ENCODE data around the gene KCTD2.
"Not testable (repeated sequence)": the region's sequence is repeated elsewhere in the genome, so short reads cannot be mapped to it uniquely, and the experiment has no call there.

The KCTD2 gene

DNA sequence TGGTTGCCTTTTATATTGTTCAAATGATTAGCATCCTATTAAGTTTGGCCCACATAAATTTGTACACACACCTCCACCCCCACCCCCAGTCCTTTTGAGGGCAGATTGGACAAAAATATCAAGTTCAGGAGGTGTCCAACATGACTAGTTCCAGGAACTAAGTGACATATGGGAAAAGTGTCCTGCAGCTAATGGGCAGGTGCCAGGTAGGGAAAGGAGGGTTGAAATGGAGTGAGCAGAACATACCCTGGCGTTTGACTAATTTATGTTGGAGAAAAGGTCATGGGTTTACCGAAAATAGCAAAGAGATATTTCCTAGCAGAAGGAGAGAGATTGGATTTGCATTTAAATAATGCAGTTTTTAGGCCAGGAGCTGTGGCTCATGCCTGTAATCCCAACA lies 4.9 kb downstream of the KCTD2 start:
- no peak for DNase-seq

DNA sequence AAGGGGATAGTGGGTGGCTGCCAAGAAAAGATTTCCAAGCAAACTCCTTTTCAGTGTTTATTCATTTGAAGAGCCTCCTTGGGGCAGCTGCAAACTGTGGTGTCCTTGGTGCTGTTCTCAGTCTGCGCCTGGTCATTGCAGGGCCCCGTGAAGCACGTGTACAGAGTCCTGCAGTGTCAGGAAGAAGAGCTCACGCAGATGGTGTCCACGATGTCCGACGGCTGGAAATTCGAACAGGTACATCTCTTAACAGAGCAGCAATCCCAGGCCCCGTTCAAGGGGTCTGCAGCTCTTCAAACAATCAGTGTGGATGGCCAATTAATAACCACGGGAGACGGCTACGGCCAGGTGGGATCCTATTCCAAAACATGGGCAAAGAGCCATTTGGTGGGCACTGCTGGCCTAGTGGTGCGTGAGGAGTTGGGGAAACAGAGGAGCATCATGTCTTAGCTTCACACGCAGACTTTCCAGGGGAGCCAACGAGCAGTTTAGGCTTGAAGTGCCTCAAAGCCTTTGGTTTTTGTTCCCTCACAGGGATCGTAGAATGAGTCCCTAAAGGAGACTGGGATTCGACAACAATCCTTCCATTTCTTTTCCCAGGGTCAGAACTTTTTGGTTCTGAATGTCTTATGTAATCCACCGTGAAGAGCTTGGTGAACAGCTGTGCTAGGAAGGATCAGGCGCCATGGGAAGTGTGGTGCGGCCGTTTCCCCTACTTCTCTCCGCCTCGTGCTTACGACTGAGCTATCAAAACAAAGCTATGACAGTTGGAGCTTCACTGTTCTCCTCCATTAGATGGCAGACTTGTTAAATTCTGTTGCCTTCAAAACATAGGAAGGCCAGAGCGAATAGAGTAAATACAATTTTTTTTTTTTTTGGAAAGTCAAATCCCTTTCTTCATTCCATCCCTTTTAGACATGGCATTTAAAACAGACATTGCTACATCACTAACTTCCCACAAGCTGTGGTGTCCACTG lies 12.6 kb downstream of the KCTD2 start:
- peak; percentile 19 for DNase-seq

DNA sequence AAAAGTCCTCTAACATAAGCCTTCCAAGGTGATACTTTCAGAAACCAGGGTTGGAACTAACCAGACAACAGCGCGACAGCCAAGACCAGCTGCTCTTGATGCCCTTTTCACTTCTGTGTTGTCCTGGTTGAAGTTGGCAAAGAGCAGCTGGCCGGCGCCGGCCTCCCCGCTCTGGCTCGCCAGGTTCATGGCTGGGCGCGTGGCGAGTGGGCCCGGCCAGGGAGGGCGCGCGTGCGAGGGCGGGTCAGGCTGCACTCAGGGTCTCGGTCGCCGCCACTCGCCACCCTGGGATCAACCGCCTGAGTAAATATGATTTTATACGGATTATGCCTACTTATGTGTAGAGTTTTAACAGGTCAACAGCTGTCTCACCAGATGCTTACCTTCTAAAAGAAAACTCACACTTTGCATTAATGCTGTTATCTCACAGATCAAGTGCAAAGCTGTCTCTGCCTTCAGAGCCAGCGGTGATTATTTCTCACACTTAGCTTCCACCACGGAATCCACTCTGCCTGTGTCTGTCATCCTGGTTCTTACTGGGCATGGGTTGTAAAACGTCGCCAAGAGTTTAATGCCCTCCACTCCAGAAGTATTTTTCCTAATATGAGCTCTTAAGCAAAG lies 13.5 kb downstream of the KCTD2 start:
- no peak for DNase-seq

DNA sequence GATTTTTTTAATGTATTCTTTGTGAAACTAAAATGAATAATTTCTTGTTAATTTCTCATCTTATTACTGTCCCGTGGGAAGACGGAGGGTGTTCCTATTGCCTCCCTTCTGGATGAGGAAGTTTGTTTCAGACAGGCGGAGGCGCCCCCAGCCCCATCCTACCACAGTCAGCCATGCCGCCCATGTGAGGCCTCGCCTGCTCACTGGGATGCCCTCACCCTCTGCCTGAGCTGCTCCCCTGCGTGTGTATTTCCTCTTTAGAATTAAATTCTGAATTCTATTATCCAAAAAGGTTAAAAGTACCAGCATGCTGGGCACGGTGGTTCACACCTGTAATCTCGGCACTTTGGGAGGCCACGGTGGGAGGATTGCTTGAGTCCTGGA lies 14.0 kb downstream of the KCTD2 start:
- no peak for DNase-seq

DNA sequence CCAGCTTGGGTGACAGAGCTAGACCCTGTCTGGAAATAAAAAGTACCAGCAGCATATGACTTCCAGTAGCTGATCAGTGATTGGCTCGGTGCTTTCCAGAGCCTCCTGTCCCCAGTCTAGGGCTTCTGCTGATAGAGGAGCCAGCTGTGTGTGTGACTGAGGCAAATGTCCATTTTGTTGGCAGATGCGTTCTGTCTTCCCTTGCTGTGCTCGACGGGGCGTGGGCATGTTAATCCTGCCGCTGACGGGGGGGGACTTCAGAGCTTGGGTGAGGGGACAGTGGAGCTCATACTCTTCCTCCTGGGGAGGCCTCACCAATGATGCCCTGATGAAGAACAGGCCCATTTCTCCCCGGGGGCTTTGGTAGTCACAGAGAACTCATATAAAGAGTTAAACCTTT lies 14.6 kb downstream of the KCTD2 start:
- no peak for DNase-seq

DNA sequence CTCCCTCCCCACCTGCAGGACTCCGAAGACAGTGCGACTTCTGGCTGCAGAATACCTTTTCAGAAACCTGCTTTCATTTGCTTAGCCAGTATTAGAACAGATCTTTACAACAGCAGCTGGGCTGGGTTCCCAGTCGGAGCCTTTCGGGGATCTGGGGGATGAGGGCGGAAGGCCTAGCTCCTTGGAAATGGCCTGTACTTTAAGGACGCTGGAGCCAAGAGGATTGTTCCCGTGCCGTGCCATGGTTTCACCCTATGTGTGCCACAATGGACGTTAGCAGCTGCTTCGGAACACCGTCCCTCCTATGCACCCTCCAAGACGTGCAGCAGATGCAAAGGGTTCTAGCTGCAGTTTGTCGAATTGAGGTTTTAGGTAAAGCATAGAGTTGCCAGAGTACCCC lies 16.2 kb downstream of the KCTD2 start:
- no peak for DNase-seq

DNA sequence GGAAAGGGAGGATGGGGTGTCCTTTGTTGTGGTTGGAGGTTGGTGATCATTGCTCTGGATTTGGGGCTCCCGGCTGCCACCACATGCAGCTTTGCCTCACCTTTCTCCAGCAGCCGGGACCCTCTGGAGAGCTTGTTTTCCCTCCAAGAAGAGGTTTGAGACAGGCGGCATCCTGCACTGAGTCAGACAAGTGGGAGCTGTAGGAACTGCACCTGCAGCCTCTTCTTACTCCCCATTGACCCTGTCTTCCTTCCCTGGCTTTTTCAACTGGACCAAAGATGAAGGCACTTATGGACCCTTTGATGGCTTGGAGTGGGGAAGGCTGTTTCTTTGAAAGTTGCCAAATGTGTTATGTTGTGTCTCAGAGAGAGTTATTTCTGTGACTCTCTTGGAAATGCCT lies 16.6 kb downstream of the KCTD2 start:
- DNase-seq = no peak

DNA sequence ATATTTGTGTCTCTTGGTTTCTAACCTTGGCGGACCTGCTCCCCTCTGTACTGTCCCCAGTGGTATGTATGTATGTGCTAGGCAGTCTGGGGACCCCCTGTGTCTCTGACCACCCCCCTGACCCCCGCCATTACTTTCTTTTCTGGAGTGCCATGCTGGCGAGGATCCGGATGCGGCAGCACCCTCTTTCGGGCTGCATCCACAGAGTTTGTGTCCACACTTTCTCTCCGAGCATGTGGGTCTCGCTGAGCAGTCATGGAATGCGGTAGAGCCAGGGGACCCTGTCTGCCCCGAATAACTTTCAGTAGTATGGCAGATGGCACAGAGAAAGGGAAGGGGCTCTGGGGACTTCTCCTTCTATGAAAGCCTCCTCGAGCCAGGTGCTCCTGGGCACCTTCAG lies 17.0 kb downstream of the KCTD2 start:
- no peak for DNase-seq

DNA sequence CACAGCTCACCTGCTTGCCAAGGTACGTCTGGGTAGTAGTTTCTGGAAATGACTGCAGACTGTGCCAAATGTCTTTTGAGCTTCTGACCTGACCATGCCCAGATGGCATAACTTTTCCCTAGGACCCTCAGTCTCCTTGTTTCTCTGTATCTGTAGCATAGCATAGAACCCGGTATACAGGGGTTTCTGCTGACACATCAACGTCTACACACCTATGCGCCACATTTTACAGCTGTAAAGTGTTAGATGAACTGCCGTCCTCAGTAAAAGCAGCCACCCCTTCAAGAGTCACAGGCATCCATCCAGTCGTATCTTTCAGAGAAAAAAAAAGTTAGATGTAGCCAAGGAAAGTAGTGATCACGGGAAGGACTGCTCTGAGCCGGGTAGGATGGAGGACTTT lies 17.4 kb downstream of the KCTD2 start:
- DNase-seq = no peak

DNA sequence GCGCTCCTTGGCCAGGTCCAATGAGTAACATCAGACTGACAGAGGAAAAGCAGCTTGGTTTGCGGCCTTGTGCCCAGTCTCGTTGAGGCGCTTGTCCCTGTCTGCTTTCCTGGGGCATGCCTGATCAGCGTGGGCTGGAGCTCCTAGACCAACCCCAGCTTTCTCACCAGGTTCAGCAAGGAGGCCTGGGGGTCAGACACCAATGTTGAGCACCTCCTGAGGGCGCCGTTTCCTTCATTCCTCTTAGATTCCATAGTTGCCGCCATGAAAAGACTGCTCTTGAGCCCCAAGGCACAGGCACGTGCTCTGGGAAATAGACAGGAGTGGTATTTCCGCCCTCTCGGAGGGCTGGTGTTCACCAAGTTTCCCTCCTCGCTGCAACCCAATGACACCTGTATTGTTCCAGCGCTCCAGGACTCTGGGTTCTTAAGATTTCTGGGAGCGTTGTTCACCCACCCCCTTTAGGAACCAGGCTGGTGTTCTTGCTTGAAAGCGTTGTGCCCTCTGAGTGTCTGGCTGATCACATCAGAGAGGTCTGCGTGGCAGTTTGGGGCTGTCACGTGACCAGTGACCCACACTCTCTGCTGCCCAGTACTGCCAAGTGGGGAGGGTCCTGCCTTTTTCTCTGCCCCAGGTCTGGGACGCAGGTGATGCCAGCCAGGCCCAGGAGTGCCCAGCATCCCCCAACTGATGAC lies 18.0 kb downstream of the KCTD2 start:
- DNase-seq = no peak

DNA sequence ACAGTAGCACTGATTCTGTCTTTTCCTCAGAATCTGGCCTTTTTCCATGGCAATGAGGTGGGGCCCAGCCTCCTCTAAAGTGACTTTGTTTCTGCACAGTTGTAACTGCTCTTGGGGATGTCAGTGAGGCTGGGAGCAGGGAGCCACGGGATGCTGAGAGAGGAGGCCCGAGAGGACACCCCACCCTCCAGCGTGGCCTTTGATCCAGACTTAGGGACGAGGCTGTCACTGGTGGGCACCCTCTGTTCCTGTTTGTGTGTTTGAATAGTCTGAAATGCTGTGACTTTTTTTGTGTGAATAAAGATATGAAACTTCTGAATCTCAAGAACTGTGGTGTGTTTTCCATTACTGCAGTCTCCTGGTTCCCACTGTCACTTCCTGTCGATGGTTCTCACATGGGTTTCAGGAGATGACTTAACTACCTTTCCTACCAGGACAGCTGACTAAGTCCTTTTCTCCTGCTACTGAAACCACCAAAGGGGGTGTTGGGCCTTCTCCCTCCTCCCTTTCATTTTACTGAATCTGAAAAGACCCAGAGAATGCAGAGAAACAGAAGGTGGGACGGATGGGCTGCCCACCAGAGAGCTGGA lies 18.6 kb downstream of the KCTD2 start:
- no peak for DNase-seq

DNA sequence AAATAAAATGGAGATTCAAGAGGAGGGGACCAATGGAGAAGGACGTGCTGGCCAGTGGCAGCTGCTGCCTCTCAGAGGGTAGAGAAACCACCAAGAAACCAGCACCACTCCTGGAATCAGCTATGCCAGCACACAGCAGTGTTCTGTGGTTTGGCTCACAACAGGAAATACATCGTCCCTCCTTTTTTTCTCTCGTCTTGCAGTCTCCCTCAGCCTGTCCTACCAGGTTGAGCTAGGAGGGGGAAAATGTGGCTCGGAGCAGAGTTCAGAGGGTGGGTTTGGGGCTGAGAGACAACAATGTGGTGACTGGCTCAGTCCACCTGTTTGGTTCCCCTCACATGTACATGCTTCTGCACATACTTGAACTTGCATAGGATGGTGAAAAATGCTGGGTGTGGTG lies 20.8 kb downstream of the KCTD2 start:
- DNase-seq = peak; percentile 31

DNA sequence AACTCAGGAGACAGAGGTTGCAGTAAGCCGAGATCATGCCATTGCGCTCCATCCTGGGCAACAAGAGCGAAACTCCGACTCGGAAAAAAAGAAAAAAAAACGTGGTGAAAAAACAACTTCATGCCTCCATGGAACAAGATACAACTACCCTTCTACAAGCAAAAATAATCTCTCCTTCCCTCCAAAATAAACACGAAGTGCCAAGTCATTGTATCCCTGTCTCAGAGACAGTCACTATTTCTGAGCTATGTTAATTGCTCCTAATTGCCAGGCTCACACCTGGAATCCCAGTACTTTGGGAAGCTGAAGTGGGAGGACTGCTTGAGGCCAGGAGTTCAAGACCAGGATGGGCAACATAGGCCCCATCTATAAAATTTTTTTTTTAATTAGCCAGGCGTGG lies 21.7 kb downstream of the KCTD2 start:
- DNase-seq = no peak

DNA sequence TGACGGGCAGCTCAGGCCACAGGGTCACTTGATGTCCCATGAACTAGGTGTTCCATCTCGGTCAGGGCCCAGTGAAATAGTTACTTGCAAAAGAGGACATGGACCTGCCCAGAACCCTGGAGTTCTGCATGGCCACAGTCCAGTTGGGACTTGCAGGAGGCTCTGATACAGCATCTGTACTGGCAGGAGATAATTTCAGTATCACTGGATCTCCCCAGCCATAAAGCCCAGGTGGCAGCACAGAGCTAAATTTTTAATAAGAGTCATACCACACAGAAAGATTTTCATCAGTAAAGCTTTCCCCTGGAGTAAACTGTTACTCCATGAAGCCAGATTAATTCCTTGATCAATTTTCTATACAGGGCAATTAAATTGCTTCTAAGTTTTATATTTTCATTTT lies 22.8 kb downstream of the KCTD2 start:
- no peak for DNase-seq

DNA sequence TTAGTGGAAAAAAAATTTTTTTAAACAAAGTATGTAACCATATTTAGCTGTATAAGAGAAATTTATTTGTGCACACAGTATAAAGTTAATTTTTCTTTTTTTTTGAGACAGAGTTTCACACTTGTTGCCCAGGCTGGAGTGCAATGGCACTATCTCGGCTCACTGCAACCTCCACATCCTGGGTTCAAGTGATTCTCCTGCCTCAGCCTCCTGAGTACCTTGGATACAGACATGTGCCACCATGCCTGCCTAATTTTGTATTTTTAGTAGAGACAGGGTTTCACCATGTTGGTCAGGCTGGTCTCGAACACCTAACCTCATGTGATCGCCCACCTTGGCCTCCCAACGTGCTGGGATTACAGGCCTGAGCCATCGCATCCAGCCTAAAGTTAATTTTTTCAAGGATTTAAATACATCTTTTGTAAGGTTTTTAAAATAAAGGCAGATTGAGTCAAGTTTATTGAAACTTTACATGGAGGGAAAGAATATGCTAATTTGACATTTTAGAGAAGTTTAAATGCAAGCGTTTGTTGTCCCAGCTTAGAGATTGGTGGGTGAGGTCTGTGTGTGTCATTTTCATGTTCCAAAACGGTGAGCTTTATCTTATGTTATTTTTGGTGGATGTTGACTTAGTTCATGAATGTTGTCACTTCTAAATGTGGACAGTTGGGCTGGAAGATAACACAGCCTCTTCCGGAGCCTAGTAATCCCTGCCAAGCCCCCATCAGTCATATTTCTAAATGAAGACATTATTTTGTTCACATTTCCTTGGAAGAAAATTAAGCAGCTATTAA lies 24.6 kb downstream of the KCTD2 start:
- DNase-seq = not testable (repeated sequence)

DNA sequence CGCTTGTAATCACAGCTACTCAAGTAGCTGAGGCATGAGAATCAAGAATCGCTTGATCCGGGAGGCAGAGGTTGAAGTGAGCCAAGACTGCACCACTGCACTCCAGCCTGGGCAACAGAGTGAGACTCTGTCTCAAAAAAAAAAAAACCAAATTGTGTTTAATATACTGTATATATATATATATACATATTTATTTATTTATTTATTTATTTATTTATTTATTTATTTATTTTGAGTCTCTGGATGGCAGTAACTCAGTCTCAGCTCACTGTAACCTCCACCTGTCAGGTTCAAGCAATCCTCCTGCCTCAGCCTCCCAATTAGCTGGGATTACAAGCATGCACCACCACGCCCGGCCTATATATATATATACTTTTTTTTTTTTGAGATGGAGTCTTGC lies 25.9 kb downstream of the KCTD2 start:
- not testable (repeated sequence) for DNase-seq

DNA sequence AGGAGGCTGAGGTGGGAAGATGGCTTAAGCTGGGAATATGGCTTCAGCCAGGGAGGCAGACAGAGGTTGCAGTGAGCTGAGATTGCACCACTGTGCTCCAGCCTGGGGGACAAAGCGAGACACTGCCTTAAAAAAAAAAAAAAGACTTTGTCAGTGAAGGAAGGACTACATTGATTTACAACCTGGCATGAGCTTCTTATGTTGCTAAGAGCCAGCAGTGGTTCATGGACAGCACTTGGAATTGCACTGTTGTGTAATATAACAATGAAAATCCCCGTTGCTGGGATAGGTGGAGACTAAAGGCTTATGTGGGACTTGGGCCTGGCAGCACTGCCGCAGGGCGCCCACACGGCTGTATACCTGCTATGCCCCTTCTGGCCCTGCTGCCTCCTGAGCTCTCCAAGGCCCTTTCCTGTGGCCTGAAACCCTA lies 26.6 kb downstream of the KCTD2 start:
- DNase-seq = no peak

DNA sequence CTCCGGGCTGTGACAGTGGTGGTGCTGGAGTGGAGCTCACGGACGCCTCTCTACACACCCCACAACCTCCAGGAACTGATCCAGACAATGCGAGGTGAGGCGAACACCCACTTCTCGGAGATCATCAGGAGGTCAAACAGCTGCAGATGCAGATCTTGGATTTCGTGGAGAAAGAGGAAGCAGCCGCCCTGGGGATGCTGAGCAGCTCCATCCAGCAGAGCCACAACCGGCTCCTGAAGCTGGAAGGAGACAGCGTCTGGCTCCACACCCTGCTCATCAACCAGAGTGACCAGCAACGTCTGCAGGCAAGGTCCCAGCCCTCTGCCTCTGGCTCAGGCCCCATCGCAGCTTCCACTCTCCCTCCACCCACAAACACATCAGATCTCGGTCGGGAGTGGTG lies 27.5 kb downstream of the KCTD2 start:
- no peak for DNase-seq

DNA sequence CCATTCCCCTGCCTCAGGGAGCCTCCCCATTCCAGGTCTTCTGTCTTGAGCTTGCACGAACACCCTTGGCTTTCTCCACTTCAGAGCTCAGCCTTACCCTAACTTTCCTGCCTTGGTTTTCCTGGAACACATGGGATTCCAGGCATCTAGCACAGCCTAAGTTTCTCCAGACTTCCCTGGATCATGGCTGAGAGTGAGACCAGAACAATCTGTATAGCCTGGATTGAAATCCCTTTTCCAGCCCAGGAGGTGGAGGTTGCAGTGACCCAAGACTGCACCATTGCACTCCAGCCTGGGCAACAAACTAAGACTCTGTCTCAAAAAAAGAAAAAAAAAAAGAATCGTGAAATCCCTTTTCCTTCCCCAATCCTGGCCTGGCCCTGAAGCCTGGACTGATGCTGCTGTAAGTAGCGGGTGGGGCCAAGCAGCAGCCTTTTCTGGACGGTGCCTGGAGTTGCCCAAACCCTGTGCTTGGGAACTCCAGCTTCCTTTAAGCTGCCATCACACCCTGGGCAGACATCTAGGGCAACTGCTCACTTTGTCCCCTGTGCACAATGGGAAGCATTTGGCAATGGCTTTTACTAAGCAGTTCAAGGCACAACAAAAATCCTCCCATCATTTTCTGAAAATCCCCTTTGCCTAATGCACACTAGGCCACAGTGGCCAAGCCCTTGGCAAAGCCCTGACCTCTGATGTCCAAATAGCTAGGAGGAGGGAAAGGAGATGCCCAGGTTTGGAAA lies 28.7 kb downstream of the KCTD2 start:
- DNase-seq = no peak

DNA sequence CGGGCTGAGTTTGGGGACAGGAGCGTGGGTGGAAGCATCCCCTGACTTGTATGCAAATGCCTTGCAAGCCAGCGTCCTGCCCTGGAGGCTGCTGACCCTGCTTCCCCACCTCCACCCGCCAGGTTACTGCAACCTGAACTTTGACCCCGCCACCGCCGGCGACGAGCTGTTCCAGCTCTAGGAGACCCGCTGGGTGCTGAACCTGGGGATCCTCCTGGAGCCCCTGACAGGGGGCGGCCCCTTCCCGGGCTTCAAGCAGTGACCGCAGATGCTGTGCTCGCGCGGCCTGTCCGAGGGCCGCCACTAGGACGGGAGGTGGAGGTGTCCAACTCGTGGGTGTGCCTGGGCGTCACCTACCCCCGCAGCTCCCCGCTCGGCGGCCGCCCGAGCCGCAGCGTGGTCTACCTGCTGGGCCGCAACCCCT lies 30.1 kb downstream of the KCTD2 start:
- DNase-seq = no peak

DNA sequence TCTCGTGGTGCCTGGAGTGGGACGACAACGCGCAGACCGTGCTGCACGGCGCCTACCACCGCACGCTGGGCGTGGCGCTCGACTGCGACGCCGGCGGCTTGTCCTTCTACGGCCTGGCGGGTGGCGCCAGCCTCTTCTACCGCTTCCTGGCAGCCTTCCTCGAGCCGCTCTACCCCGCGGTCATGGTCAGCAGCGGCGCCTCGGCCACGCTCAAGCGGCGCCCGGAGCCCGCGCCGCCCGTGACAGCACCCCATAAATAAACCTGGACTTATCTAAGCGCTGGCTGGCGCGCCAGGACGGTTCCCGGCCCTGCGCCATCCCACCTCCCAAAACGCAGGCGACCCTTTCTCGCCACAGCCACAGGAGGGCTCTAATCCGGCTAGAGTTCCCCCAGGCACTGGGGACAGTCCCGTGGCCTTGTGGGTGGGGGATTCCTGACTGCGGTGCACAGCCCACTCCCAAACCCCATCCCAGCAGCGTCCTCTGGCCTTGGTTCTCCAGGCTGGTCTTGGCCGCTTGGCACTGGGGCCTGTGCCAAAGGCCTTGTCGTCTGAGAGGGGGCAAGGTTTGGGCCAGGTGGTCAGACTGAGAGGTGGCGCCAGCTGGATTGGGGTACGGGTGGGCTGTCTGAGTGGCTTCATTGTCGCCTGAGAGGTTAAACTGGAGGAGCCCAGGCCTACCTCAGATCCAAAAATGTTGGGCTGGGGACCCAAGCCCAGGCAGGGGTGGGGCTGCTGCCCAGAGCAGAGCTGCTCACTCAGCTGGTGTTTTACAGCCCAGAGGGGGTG lies 30.7 kb downstream of the KCTD2 start:
- peak; percentile 52 for DNase-seq

All from CD4-positive, alpha-beta T cell treated with Interleukin-12 subunit alpha and Interleukin-12 subunit beta, for 1 hour (primary cell).